22Rv1 (cell line): ENCODE measurements around the gene MAP3K6.

Experiments
- H3K27ac ChIP-seq: fragments of 450-650 bp; 2 replicates; pipeline ENCODE4 v1.5.1; 2017
- ZFX ChIP-seq: fragments of 450-650 bp; IDR thresholded peaks from 2 replicates; pipeline ENCODE4 v1.6.1; 2017; ENCODE audit warnings: antibody characterized with exemption, borderline replicate concordance
- TF ChIP-seq, protein P1 (sequence below): fragments of 450-650 bp; IDR thresholded peaks from 2 replicates; pipeline ENCODE4 v1.5.1; 2017; ENCODE audit warnings: mild to moderate bottlenecking

Gene MAP3K6, protein sequence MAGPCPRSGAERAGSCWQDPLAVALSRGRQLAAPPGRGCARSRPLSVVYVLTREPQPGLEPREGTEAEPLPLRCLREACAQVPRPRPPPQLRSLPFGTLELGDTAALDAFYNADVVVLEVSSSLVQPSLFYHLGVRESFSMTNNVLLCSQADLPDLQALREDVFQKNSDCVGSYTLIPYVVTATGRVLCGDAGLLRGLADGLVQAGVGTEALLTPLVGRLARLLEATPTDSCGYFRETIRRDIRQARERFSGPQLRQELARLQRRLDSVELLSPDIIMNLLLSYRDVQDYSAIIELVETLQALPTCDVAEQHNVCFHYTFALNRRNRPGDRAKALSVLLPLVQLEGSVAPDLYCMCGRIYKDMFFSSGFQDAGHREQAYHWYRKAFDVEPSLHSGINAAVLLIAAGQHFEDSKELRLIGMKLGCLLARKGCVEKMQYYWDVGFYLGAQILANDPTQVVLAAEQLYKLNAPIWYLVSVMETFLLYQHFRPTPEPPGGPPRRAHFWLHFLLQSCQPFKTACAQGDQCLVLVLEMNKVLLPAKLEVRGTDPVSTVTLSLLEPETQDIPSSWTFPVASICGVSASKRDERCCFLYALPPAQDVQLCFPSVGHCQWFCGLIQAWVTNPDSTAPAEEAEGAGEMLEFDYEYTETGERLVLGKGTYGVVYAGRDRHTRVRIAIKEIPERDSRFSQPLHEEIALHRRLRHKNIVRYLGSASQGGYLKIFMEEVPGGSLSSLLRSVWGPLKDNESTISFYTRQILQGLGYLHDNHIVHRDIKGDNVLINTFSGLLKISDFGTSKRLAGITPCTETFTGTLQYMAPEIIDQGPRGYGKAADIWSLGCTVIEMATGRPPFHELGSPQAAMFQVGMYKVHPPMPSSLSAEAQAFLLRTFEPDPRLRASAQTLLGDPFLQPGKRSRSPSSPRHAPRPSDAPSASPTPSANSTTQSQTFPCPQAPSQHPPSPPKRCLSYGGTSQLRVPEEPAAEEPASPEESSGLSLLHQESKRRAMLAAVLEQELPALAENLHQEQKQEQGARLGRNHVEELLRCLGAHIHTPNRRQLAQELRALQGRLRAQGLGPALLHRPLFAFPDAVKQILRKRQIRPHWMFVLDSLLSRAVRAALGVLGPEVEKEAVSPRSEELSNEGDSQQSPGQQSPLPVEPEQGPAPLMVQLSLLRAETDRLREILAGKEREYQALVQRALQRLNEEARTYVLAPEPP (N-terminal part only)

DNA sequence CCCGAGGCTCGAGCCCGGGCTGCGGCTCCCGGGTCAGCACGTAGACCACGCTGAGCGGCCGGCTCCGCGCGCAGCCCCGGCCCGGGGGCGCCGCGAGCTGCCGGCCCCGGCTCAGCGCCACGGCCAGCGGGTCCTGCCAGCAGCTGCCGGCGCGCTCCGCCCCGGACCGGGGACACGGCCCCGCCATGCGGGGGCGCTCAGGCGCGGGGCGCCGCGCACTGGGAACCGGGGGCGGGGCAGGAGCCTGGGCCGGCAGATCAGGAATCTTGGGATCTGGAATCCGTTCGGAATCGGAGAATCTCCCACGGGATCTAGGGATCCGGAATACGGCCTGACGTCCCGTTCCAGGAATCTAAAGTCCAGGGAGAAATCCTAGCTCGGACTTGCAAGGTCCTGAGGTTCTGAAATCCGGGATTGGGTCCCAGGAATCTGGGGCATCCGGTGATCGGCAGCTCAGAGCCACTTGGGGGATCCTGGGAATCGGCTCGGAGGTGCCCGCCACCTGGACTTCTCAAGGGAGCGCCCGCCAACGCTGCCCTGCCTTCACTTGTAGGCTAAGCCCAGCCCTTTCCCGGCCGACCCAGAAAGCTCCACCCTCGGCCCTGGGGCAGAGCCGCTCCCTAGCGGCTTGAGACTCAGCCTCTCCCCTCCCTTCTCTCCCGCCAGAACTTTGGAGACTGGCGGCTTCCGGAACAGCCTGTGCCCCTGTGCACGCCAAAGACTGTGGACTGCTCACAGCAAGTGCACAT, at the start of gene MAP3K6:
Gene MAP3K6, minus strand, starts transcription at position 551 of the 749 bp plus-strand sequence. Its CDS starts 364 bp downstream, at position 187.
- peak within 1 kb of the TSS; percentile 97 for H3K27ac ChIP-seq
- no peak for TF ChIP-seq ZFX
- TF ChIP-seq, protein P1, sequence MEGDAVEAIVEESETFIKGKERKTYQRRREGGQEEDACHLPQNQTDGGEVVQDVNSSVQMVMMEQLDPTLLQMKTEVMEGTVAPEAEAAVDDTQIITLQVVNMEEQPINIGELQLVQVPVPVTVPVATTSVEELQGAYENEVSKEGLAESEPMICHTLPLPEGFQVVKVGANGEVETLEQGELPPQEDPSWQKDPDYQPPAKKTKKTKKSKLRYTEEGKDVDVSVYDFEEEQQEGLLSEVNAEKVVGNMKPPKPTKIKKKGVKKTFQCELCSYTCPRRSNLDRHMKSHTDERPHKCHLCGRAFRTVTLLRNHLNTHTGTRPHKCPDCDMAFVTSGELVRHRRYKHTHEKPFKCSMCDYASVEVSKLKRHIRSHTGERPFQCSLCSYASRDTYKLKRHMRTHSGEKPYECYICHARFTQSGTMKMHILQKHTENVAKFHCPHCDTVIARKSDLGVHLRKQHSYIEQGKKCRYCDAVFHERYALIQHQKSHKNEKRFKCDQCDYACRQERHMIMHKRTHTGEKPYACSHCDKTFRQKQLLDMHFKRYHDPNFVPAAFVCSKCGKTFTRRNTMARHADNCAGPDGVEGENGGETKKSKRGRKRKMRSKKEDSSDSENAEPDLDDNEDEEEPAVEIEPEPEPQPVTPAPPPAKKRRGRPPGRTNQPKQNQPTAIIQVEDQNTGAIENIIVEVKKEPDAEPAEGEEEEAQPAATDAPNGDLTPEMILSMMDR = peak; percentile 87

DNA sequence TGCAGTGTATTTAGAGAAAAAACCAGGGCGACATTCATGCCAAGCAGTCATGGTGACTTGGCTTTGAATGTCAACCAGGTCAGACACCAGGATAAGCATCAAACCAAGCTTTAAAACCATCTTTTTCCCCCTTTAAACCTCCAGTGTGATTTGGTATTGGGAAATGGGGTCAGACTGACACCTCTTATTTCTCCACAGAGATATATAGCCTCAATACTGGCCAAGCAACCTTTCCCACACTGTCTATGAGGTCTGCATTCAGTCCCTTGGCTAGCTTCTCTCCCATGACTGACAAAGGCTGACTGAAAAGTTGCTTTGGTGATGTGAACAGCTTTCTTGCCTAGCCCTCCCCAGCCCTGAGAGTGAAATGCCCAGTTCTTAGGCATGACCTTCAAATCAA, 47.3 kb upstream of the MAP3K6 start:
- TF ChIP-seq, protein P1 = no peak
- no peak for TF ChIP-seq ZFX
- no peak overlapping the region for H3K27ac ChIP-seq

DNA sequence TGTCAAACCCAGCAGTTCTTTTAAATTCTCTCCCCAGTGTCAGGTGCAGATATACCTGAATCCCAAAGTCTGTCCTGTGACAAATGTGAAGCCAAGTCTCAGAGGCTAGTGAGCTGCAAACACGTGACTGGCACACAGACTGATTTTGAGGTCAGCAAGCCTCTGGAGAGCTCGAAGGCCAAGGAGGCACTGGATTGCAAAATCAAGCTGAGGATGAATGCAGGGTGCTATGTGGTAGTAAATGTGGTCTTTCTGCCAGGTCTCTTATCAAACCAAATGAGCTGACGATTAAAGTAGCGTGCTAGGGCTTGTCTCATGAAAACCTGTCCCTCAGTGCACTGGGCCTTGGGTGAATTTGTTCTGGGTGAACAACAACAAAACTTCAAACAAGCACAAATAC, 46.2 kb upstream of the MAP3K6 start:
- no peak for TF ChIP-seq ZFX
- TF ChIP-seq, protein P1 = no peak
- H3K27ac ChIP-seq = no peak overlapping the region

DNA sequence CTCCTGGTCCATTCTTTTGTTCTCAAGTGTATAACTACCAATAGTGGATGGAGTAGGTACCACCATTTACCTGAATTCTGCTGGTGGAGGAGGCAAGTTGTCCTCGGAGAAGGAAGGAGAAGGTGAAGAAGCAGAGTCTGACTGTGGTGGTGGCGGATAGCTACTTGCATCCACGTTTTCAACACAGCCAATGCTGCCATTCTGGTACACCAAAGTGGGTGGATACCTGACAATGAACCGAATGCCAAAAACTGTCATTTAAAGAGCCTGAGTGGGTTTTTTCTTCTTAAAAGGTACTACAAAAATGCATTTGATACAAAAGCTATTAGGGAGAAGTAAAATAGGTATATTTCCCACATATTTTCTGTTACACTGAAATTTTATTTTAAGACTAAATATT, 45.7 kb upstream of the MAP3K6 start:
- no peak overlapping the region for H3K27ac ChIP-seq
- TF ChIP-seq ZFX = no peak
- TF ChIP-seq, protein P1 = no peak

DNA sequence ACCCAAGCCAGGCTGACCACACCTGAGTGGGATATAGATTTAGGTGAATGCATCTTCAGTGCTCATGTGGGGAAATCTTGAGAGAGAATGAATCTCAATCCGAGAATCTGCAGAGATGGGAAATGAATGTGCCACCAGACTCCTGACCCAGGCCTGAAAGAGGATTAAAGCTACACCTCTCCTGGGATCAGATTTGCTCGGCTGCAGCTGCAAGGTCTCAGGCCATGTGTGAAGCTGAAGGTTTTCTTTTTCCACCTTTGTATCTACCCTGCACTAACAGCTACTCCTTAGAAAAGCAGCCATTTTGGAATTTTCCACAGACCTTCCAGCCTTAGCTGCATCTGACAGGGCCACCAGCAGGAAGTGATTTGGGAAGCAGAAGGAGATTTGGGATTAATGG, 43.9 kb upstream of the MAP3K6 start:
- TF ChIP-seq, protein P1 = no peak
- no peak for TF ChIP-seq ZFX
- H3K27ac ChIP-seq = no peak overlapping the region

DNA sequence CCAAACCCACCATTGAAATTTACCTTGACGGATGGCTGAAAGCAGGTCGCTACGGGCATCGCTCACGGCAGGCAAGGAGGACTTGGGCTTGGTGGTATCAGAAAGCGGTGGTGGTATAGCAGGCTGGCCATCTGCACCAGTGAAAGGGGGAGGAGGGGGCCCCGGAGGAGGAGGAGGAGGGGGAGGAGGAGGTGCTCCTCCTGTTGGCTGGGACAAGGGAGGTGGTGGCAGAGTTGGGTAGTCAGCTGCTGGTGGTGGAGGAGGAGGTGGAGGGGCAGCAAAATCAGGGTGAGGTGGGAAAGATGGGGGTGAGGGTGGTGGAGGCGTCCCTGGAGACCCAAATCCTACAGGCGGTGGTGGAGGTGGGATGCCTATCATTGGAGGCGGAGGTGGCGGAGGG, 42.9 kb upstream of the MAP3K6 start:
- TF ChIP-seq, protein P1 = no peak
- no peak for TF ChIP-seq ZFX

More for the DNA sequence above, 42.9 kb upstream of the MAP3K6 start:
- no peak overlapping the region for H3K27ac ChIP-seq
